Osteoblast (primary cell): Measurements from ENCODE around the gene WIZ. TPM values are rescaled to one million over a fixed set of nuclear protein-coding genes. Genes with fewer than 3 reads are reported as not detected.
A peak's percentile ranks its signal among the peaks of the same experiment; 100 is the strongest.

Experiments used
- DNase-seq: peaks from one replicate; pipeline ENCODE4 v3.0.0; 2011; ENCODE audit warnings: low spot score, mixed read lengths; ENCODE audit not compliant: insufficient read length; ENCODE audit errors: missing footprints
- H2AFZ ChIP-seq: 2 replicates; pipeline ENCODE4 v1.6.0; 2011; ENCODE audit warnings: mild to moderate bottlenecking, low read length
- H3K27ac ChIP-seq: 2 replicates; pipeline ENCODE4 v1.5.1; 2011; ENCODE audit warnings: mild to moderate bottlenecking, low read depth, low read length, moderate library complexity
- H3K27me3 ChIP-seq: 2 replicates; pipeline ENCODE4 v1.6.0; 2012; ENCODE audit warnings: mild to moderate bottlenecking, control low read depth, inconsistent platforms, low read length, moderate library complexity; ENCODE audit not compliant: insufficient read depth
- H3K36me3 ChIP-seq: 2 replicates; pipeline ENCODE4 v1.5.1; 2011; ENCODE audit warnings: mild to moderate bottlenecking, low read length, control low read depth, moderate library complexity; ENCODE audit not compliant: insufficient read depth
- H3K4me1 ChIP-seq: 2 replicates; pipeline ENCODE4 v1.5.1; 2011; ENCODE audit warnings: mild to moderate bottlenecking, low read length, control low read depth, moderate library complexity; ENCODE audit not compliant: insufficient read depth
- H3K4me2 ChIP-seq: 2 replicates; pipeline ENCODE4 v1.6.0; 2011; ENCODE audit warnings: mild to moderate bottlenecking, low read length; ENCODE audit not compliant: insufficient read depth
- H3K4me3 ChIP-seq: fragments of 200-600 bp; sonication (generic); 3 replicates; pipeline ENCODE4 v1.5.1; 2012; ENCODE audit warnings: mild to moderate bottlenecking, low read length, inconsistent platforms; ENCODE audit not compliant: insufficient read depth
- H3K79me2 ChIP-seq: 2 replicates; pipeline ENCODE4 v1.6.0; 2012; ENCODE audit warnings: mild to moderate bottlenecking, low read length, control low read depth, inconsistent platforms; ENCODE audit not compliant: insufficient read depth
- H3K9me3 ChIP-seq: 2 replicates; pipeline ENCODE4 v1.5.1; 2011; ENCODE audit warnings: low read depth, low read length, control low read depth
- H4K20me1 ChIP-seq: 2 replicates; pipeline ENCODE4 v1.6.0; 2012; ENCODE audit warnings: mild to moderate bottlenecking, low read length, control low read depth; ENCODE audit not compliant: insufficient read depth
- CTCF ChIP-seq: IDR thresholded peaks from 2 replicates; pipeline ENCODE4 v1.5.1; 2011; ENCODE audit warnings: mild to moderate bottlenecking, low read depth, low read length, moderate library complexity; ENCODE audit errors: extremely low read depth
- total RNA-seq: library from RNA; depleted of rRNA; stranded (reverse); fragments of >200 nt; gene quantifications from 2 replicates; pipeline ENCODE4 v1.2.3, GENCODE V29; 2012

Gene WIZ
- total RNA-seq, 1 donor: 9.8 TPM

DNA sequence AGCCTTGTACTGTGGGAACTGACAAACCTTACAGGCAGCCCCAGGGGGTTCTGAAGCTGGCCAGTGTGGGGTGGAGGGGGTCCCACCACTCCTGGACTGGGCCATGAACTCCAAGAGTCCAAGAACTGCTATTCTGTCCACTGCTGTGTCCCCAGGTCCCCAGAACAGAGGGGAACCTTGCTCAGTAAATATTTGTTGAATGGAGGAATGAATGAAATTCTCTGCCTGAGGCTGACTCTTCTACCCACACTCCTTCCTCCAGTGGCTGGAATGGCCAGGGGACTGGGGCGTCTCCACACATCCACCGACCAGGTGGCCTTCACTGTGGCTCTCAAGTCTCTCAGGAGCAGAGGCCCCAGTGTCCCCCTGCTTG is 11.6 kb downstream of the WIZ start:
- Histone ChIP-seq H3K4me1 (peaks cover 4% of the 10 kb centered on the region), H3K79me2 (no peaks in the 10 kb centered on the region), H2AFZ (no peak overlapping the region), H3K36me3 (no peaks in the 10 kb centered on the region), H3K27me3 (no peaks in the 10 kb centered on the region), H3K4me3 (no peak overlapping the region), H4K20me1 (no peaks in the 10 kb centered on the region), H3K9me3 (no peaks in the 10 kb centered on the region), H3K27ac (no peak overlapping the region), H3K4me2 (no peak overlapping the region)
- DNase-seq: no peak
- TF ChIP-seq CTCF: no peak

DNA sequence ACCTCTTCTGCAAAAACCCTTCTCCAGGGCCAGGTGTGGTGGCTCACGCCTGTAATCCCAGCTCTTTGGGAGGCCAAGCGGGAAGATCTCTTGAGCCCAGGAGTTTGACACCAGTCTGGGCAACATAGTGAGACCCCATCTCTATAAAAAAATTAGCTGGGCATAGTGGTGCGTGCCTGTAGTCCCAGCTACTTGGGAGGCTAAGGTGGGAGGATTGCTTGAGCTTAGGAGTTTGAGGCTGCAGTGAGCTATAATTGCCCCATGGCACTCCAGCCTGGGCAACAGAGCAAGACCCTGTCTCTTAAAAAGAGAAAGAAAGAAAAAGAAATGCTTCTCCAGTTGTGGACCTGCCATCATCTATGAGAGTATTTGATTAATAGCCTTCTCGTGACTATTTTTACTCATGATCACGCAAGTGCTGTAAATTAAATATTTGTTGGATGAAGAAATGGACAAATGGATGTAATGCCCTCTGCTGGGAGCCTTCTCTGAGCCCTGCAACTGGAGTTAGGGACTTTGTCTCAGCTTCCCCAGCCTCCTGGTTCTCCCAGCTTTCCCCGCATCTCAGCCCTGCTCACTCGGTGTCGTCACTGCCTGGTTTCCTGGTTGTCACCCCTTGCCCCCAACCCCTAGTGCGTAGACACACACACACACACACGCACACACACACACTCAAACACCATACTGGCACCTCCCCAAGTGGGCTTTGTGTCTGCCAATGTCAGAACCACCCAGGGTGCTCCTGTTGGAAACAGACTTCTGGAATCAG is 12.2 kb downstream of the WIZ start:
- H3K4me2 ChIP-seq: no peak overlapping the region
- no peaks in the 10 kb centered on the region for H3K36me3 ChIP-seq
- H2AFZ ChIP-seq: no peak overlapping the region
- H4K20me1 ChIP-seq: no peaks in the 10 kb centered on the region
- no peaks in the 10 kb centered on the region for H3K79me2 ChIP-seq
- H3K9me3 ChIP-seq: no peaks in the 10 kb centered on the region
- no peaks in the 10 kb centered on the region for H3K27me3 ChIP-seq
- TF ChIP-seq CTCF: peak; percentile 42
- H3K27ac ChIP-seq: no peak overlapping the region
- DNase-seq: peak; percentile 90
- H3K4me3 ChIP-seq: no peak overlapping the region
- peaks cover 4% of the 10 kb centered on the region for H3K4me1 ChIP-seq

DNA sequence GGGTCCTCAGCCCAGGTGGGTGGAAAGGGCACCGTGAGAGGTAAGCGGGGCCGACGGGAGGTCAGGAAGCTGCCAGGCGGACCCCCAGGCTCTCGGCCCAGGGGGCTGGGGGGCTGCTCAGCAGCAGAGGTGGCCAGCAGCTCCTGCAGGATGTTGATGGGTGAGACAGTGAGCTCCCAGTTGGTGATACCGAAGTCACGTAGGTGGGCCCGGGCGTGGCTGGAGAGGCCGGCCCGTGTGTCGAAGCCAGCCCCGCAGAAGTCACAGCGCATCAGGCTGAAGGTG is 13.0 kb downstream of the WIZ start:
- TF ChIP-seq CTCF: no peak
- no peak for DNase-seq
- H2AFZ ChIP-seq: no peak overlapping the region
- no peak overlapping the region for H3K27ac ChIP-seq
- peaks cover 5% of the 10 kb centered on the region for H3K79me2 ChIP-seq
- H4K20me1 ChIP-seq: peaks cover under 1% of the 10 kb centered on the region
- no peaks in the 10 kb centered on the region for H3K27me3 ChIP-seq
- H3K4me1 ChIP-seq: peaks cover 4% of the 10 kb centered on the region
- no peak overlapping the region for H3K4me2 ChIP-seq
- no peaks in the 10 kb centered on the region for H3K36me3 ChIP-seq
- H3K4me3 ChIP-seq: no peak overlapping the region
- H3K9me3 ChIP-seq: no peaks in the 10 kb centered on the region

DNA sequence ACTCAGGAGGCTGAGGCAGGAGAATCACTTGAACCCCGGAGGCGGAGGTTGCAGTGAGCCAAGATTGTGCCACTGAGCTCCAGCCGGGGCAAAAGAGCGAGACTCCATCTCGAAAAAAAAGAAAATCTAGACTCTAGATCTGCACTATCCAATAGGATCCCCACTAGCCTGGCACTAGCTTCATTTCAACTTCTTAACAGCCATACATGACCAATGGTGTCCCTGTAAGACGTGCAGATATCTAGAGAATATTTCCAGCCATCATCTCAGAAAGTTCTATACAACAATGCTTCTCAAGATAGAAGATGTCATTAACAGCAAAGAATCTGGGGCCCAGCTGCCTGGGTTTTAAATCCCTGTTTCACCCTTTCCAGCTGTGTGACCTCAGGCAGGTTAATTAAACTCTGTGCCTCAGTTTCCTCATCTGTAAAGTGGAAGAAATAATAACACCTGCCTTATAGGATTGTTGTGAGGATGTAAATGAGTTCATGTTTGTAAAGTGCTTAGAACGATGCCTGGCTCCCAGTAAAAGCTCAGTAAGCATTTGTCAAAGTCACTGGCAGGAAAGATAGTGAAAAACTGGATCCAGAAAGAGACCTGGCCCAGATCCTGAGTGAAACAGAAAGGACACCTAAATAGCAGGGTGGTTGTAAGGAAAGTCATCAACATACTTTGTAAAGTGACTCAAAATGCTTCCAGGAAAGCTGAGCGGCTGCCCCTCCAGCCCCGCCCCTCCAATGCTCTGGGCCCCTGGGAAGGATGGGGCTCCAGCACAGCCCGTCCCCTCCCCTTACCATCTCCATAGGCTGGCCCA is 13.5 kb downstream of the WIZ start:
- Histone ChIP-seq H2AFZ (no peak overlapping the region), H3K4me1 (peaks cover 10% of the 10 kb centered on the region)
- no peak for TF ChIP-seq CTCF

More for the DNA sequence above, 13.5 kb downstream of the WIZ start:
- Histone ChIP-seq H3K4me3 (no peak overlapping the region), H3K4me2 (no peak overlapping the region), H4K20me1 (peaks cover 6% of the 10 kb centered on the region), H3K36me3 (no peaks in the 10 kb centered on the region), H3K79me2 (peaks cover 11% of the 10 kb centered on the region), H3K27me3 (no peaks in the 10 kb centered on the region), H3K27ac (no peak overlapping the region), H3K9me3 (no peaks in the 10 kb centered on the region)
- DNase-seq: peak; percentile 87
